Effector CD8-positive, alpha-beta T cell (primary cell): ENCODE results near the gene SMAD7.

Experiments
- DNase-seq: peaks from one replicate; lab custom pipeline; 2025; lab: John Stamatoyannopoulos, UW

SMAD7 gene

DNA sequence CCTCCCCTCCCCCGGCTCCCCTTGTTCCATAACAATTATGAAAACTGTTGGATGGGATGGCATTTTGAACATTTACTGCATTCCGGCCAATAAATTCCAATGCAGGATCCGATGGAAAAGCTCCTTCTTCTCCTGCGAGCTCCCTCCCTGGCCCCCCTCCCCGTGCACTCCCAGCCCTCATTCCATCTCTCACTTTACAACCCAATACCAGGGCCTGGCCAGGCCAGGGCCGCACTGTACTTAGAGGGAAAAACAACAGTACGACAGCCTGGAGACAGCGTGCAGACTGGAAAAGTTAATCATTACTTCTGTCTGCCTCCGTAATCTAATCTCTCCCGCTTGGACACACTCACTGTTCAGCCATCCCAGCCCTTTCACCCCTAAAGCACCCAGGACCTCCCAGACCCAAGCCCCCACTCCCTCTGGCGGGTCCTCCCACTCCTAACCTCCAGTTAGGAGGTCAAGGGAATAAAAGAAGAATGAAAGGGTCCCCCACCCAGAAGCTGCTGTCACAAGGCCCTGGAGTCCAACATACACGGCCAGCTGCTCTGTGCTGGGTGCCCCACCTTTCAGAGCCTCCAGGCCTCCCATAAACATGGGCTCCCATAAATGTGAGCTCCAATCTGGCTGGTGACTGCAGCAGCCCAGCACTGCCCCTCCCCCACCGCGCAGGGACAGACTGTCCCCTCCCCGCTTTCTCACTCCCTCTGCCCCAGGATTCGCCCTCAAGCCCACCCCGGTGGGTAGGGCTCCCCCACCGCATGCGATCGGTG, 20.6 kb downstream of the SMAD7 start:
- DNase-seq = no peak

GRCh38 chr18:48929212-48929612, 21.6 kb downstream of the SMAD7 start:
- no peak for DNase-seq

DNA sequence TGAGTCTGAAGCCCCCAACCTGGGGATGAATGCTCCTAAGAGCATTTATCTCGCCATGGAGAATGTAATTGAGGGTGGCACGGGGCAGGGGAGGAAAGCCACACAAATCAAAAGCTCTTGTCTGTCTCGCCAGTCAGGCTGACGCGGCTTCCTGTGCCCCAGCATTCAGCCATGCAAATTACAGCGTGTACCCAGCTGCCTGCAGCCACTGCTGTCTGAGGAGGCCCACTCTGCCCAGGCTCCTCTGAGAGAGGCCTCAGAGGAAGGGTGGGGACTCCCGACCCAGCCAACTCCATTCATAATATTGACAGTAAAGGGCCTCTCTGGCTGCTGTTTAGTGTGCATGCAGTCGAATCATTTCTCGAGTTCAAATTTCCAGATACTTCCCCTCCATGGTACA, 22.0 kb downstream of the SMAD7 start:
- peak; percentile 32 for DNase-seq

DNA sequence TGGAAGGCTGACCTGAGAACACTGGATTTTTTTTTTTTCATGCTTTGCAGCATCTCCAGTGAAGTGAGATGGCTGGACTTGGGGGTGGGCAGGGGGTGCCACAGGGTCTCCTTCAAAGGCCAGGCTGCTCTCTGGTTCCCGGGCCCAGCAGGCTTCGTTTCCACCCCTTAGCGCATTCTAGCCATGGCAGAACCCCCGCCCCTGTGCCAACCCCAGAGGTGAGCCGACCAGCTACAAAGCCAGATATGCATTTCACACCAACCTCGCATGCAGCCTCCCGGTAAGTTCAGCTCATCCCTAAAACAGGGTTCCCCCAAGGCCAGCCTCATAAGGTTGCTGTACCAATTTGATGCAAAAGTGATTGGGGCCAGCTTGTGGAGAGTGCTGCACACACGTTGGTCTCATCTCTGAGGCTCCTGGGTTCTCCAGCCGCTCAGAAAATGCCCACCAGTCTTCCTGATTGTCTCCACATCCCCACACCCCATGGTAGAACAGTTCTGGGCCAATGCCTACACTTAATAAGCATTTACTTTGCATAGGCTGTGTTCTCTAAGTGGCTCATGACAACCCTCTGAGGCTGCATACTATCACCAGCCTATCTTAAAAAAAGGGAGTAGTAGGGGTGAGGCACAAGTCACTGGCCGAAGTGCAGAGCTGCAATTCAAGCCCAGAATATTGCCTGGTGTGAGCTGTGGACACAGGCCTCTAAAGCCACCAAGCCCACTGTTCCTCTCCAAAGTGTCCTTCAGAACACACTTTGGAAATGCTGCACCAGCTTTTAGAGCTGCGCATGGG, 23.3 kb downstream of the SMAD7 start:
- DNase-seq = no peak

DNA sequence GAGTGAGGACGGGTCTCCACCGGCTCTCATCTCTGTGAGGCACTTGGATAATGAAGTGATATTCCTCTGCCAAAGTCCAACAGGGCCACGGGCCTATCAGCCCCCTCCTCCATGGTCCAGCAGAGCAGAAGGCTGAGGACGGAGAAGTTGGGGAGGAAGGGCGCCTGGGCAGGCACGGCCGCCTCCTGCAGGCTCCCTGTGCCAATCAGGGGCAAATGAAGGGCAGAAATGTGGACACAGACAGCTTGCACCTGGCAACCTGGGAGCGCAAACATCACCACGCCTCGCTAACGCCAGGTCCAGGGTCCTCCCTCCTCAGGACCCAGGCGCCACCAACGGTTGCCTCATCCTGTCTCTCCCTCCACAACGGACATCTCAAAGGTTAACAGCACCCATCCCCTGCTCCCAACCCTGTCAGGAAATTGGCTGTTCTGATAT, 24.3 kb downstream of the SMAD7 start:
- no peak for DNase-seq

- DNase-seq = no peak
Measured at GRCh38 chr18:48925491-48925780, 25.3 kb downstream of the SMAD7 start.

- no peak for DNase-seq
Measured at GRCh38 chr18:48924630-48925490, 25.9 kb downstream of the SMAD7 start.

DNA sequence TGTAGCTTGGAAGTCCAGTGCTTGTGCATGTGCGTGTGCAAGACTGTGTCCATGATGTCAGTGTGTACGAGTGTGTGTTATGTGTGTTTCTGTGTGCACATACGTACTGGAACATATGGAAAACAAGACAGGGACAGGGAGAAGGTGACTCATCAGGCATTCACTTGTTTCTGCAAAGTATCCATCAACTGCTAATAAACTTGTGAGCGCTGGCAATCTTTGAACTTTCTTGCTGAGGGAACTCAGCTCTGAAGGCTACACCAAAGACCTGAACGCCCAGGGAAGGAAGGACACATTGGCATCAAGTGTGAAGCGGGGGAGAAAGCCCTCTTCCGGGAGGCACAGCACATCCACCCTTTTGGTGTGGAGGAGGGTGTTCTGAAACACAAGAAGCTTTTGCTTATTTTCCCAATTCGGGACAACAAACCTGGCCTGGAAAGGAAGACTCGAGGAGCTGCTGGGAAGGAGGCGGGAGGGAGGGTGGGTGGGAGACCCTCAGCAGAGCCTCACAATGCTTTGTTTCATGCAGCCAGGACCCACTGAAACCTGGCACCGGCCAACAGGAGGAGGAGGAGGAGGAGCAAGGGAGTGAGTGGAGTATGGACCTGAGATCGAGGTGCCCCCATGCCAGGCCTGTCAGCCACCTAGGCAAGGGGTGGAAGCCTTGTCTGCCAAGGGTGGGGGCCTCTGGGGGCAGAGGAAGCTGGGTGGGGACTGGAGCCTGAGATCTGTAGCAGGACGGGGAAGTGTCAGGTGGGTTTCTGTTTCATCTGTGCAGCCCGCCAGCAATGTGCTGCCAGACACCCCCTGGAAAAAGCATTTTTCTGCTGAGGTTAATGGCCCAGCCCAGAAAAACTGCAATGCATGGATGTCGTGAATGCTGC, 26.8 kb downstream of the SMAD7 start:
- no peak for DNase-seq

GRCh38 chr18:48922801-48923730, 27.7 kb downstream of the SMAD7 start:
- no peak for DNase-seq

DNA sequence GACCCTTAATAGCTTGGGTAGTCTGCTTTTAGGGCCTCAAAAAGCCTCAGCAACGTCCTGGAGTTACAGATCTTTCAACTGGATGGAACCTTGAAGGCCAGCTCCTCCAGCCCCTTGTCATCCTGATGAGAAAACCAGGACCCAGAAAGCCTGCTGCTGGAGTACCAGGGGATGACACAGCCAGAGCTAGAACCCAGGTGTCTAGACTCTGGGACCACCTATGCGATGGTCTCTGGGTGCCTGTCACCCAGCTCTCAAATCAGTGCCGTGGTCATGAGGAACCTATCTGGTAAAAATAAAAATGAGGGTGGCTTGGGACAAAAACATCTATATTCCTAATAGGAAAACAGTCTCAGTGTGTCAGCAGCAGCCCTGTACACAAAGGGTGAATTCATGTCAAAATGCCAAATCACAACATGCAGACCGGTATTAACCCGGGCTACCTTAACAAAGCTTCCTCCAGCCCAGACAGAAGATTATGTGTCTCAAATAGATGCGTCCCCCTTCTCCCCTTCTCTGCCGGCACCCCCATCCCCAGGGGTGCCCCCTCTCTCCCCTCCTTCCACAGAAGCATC, 28.5 kb downstream of the SMAD7 start:
- DNase-seq = no peak

GRCh38 chr18:48921305-48922225, 29.2 kb downstream of the SMAD7 start:
- no peak for DNase-seq

DNA sequence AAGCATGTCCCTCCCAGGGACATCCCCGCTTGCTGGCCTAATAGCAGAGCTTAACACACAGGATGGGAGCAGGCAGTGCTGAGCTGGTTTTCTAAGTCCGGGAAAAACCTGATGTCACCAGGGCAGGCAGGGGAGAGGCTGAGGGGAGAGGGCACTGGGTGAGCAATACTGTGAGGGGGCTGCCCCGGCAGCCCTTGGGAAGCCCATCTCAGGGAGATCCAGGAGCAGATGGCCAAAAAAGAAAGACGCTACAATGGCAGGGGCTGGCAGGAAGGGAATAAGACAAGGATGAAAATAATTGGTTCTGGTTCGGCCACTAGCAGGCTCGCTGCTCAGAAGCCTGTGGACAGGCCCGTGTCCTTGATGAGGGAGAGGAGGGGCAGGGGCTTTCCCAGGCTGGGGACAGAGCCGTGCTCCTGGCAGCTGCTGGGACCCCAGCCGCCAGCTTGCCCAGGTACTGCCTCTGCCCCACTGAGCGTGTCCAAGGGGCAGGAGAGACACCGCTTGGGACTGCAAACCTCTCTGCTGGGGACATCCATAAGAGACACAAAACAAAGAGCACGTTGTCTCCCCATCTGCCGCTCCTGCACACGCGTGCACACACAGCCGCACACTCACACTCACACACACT, 30.2 kb downstream of the SMAD7 start:
- DNase-seq = no peak

- DNase-seq = no peak
Measured at GRCh38 chr18:48919547-48919946, 31.2 kb downstream of the SMAD7 start.

- no peak for DNase-seq
Measured at GRCh38 chr18:48918660-48919456, 31.9 kb downstream of the SMAD7 start.

- no peak for DNase-seq
Measured at GRCh38 chr18:48917579-48918517, 32.9 kb downstream of the SMAD7 start.

DNA sequence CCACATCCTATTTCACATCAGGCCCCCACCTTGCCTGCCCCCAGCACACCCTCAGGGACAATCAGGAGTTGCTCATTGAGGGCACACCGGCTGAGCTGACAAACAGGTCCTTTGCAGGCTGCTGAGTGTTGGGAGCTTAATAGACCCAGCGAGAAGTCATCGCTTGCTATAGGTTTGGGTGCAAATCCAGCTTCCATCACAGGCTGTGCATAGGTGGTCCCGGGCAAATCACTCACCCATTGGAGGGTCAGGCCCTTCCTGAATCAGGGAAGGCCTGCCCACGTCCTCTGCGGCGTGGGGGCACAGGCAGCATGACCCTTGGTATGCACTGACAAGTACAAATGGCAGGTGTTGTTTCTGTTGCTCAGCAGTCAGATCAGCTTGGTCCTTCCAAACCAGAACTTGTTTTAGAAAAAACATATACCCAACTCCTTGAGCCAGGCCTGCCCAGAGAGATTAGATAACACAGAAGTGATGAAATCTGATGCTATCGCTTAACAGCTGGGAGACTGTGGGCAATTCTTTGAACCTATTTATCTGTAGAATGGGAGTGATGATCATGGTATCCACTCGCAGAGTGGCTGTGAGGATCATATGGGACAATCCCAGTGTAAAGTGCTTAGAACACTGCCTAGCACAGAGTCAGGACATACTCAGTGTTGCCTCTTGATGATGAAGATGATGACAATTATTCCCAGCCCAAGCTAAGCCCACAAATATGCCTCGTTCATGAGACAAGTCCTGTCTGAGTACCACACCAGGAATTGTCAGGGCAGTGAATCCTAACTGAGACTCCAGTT, 34.9 kb downstream of the SMAD7 start:
- DNase-seq = no peak
